ENCODE data around the gene MYO19. TPM values are rescaled to one million over a fixed set of nuclear protein-coding genes. Genes with fewer than 3 reads are reported as not detected.
A peak's percentile ranks its signal among the peaks of the same experiment; 100 is the strongest.

MYO19 gene
- total and polyA plus RNA-seq, 9 of the 15 experiments (the other 6 are each of a cell fraction or from before 2014, with no cell fraction given) = 21.6 to 176 (median 129) TPM

DNA sequence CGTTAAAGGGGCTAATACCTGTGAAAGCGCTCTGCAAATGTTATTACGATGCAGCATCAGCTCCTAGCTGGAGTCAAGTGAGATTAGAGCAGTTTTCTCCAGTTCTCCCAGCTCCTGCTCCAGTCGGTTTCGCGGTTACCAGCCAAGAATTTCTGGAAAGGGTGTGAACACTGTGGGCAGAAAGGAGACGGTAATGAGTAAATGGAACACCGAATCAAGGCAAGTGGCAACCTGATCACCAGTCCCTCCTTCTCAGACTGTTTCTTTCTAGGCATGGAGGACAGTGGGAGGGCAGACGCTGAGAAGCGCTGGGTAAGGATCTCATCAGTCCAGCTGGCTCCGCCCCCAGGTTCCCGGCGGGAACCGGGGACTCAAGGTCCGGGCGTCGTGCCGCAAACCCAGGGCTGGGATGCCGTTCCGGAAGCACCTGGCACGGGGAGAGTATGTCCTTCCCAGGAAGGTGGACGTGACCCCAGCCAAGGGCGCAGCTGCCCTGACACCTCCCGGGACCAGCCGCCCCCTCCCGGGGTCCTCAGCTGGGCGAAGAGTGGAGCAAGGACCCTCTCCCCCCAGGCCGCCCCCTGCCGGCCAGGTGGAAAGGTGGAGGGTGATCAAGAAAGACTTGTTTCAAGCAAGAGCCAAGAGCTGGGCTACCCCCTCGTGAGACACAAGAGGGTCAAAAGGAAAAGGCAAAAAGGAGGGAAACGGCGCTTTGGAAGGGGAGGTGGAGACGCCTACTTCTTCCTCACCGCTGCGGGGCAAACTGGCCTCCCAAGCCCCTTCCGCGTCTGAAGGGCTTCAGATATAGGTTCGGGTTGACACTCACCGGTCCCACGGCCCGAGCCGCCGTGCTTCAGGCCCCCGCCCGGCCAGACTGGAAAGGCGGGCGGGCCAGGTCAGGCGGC lies 481 bp downstream of the MYO19 start (continued):
- TF ChIP-seq, protein P1, sequence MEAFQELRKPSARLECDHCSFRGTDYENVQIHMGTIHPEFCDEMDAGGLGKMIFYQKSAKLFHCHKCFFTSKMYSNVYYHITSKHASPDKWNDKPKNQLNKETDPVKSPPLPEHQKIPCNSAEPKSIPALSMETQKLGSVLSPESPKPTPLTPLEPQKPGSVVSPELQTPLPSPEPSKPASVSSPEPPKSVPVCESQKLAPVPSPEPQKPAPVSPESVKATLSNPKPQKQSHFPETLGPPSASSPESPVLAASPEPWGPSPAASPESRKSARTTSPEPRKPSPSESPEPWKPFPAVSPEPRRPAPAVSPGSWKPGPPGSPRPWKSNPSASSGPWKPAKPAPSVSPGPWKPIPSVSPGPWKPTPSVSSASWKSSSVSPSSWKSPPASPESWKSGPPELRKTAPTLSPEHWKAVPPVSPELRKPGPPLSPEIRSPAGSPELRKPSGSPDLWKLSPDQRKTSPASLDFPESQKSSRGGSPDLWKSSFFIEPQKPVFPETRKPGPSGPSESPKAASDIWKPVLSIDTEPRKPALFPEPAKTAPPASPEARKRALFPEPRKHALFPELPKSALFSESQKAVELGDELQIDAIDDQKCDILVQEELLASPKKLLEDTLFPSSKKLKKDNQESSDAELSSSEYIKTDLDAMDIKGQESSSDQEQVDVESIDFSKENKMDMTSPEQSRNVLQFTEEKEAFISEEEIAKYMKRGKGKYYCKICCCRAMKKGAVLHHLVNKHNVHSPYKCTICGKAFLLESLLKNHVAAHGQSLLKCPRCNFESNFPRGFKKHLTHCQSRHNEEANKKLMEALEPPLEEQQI (IDR thresholded peaks at IDR 0.05) = no peak
- TF ChIP-seq NFE2 (IDR thresholded peaks at IDR 0.05; ENCODE audit: low read depth) = no peak
- TF ChIP-seq, protein P2, sequence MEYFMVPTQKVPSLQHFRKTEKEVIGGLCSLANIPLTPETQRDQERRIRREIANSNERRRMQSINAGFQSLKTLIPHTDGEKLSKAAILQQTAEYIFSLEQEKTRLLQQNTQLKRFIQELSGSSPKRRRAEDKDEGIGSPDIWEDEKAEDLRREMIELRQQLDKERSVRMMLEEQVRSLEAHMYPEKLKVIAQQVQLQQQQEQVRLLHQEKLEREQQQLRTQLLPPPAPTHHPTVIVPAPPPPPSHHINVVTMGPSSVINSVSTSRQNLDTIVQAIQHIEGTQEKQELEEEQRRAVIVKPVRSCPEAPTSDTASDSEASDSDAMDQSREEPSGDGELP (CRISPR knock-in tag; IDR thresholded peaks at IDR 0.05; ENCODE audit: borderline replicate concordance) = peak; percentile 68
- TF ChIP-seq PHF8 (IDR thresholded peaks at IDR 0.05; ENCODE audit: borderline replicate concordance, low read length) = peak; percentile 38; the same call in 1 of the 2 replicates
- no peak for TF ChIP-seq MEF2D (tag; conservative IDR thresholded peaks at IDR 0.05; ENCODE audit: low read depth)
- TF ChIP-seq, protein P3, sequence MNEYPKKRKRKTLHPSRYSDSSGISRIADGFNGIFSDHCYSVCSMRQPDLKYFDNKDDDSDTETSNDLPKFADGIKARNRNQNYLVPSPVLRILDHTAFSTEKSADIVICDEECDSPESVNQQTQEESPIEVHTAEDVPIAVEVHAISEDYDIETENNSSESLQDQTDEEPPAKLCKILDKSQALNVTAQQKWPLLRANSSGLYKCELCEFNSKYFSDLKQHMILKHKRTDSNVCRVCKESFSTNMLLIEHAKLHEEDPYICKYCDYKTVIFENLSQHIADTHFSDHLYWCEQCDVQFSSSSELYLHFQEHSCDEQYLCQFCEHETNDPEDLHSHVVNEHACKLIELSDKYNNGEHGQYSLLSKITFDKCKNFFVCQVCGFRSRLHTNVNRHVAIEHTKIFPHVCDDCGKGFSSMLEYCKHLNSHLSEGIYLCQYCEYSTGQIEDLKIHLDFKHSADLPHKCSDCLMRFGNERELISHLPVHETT (CRISPR knock-in tag; conservative IDR thresholded peaks at IDR 0.05 in 1 of 2, IDR thresholded peaks at IDR 0.05 in 1 of 2) = no peak; a peak in 1 of 4 replicates
- TF ChIP-seq, protein P4, sequence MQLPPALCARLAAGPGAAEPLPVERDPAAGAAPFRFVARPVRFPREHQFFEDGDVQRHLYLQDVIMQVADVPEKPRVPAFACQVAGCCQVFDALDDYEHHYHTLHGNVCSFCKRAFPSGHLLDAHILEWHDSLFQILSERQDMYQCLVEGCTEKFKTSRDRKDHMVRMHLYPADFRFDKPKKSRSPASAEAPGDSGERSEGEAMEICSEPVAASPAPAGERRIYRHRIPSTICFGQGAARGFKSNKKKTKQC (CRISPR knock-in tag; IDR thresholded peaks at IDR 0.05) = no peak
- TF ChIP-seq ZNF561 (CRISPR knock-in tag; conservative IDR thresholded peaks at IDR 0.05) = no peak
- TF ChIP-seq ZKSCAN3 (CRISPR knock-in tag; IDR thresholded peaks at IDR 0.05) = no peak
- TF ChIP-seq DPF2 (IDR thresholded peaks at IDR 0.05) = no peak; the same call in 1 of the 2 replicates
- no peak for TF ChIP-seq MYNN (IDR thresholded peaks at IDR 0.05)
- TF ChIP-seq MYNN (CRISPR knock-in tag; IDR thresholded peaks at IDR 0.05) = no peak
- peak; percentile 51 for TF ChIP-seq DMBX1 (CRISPR knock-in tag; IDR thresholded peaks at IDR 0.05; ENCODE audit: borderline replicate concordance)
- no peak for TF ChIP-seq FOS (IDR thresholded peaks at IDR 0.05; ENCODE audit: extremely low read depth, insufficient read length)
- TF ChIP-seq CBX3 (IDR thresholded peaks at IDR 0.05; ENCODE audit: borderline replicate concordance in 1 of 2, low read length in 2 of 2) = 0 out of 3 replicates have a peak, but pooled peaks of 1 of the 2 experiments have one; percentile 24
- 0 out of 2 replicates have a peak, but pooled peaks have one; percentile 34 for TF ChIP-seq ZNF263 (CRISPR knock-in tag; IDR thresholded peaks at IDR 0.05; ENCODE audit: borderline replicate concordance)
- peak; percentile 95 for TF ChIP-seq ZEB2 (IDR thresholded peaks at IDR 0.05)
- peak; percentile 48; the same call in 1 of the 2 replicates for TF ChIP-seq SMARCA4 (IDR thresholded peaks at IDR 0.05)
- TF ChIP-seq U2AF1 (optimal IDR thresholded peaks at IDR 0.05; ENCODE audit: low read depth, low read length) = no peak
- TF ChIP-seq ZNF12 (CRISPR knock-in tag; IDR thresholded peaks at IDR 0.05) = peak; percentile 48; the same call in 1 of the 2 replicates
- no peak for TF ChIP-seq BMI1 (IDR thresholded peaks at IDR 0.05; ENCODE audit: low read length)
- 0 out of 2 replicates have a peak, but pooled peaks have one; percentile 53 for TF ChIP-seq SRSF3 (IDR thresholded peaks at IDR 0.05; ENCODE audit: insufficient read depth, low read length)
- peak; percentile 5 for TF ChIP-seq CXXC5 (CRISPR knock-in tag; IDR thresholded peaks at IDR 0.05)

All from K562 (cell line).